HG03159 (cell line): Measurements from ENCODE around the gene EFNA5.

ENCODE experiments used
- ATAC-seq: cut with Tn5 transposase; IDR thresholded peaks from one replicate; pipeline ENCODE4 v1.9.1; 2021; ENCODE audit warnings: mild to moderate bottlenecking, moderate library complexity; ENCODE audit not compliant: unreplicated experiment

The EFNA5 gene

DNA sequence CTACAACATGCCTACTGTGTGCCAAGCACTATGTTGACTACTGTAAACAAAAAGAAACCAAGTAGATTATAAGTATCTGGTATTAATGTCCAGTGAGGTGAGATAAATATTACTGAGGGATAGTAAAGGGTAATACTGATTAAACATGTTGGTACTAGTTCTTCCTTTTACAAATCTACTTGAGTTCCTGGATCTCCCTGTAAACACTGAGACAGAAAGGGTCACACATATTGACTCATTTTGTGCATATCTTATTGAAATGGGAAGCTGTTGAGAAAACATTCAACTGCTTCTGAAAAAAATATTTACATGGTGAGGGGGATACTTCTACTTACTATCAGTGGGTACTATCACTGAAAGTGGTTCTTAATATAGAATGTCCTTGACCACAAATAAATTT, 24.3 kb downstream of the EFNA5 start:
- ATAC-seq = no peak

DNA sequence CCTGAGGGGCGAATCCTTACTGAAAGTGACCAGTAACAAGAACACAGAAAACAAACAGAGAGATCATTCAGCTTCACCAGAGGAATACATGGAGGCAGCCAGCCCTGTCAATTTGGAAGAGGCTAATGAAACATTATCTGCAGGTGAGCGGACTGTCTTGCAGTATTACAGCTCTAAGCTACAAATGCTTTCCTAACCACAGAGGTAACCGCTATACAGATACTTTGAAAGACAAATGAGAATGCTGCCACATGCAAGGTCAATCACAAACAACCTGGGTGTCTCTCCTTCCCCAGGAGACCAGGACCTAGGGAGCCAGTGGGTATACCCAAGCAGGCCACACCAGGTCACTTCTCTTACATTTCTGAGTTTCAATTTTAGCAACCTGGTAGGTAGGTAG, 30.2 kb downstream of the EFNA5 start:
- ATAC-seq = no peak

DNA sequence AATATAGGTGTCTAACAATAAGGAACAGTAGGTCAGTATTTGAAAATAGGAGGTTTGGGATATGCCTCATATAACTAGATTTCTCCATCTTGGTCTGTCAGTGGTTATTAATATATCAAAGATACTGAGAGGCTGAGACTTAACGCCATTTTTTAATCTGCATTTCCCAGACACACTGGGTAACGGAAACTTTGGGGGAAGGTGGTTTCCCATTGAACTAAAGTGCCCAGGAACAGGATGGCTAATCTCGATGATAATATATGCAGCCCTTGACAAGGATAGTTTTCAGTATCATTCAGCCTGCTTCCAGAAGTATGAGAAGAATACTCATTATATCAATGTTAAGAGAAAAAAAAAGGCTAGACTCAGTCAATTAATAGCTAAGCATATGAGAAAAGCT, 30.7 kb downstream of the EFNA5 start:
- ATAC-seq = no peak

DNA sequence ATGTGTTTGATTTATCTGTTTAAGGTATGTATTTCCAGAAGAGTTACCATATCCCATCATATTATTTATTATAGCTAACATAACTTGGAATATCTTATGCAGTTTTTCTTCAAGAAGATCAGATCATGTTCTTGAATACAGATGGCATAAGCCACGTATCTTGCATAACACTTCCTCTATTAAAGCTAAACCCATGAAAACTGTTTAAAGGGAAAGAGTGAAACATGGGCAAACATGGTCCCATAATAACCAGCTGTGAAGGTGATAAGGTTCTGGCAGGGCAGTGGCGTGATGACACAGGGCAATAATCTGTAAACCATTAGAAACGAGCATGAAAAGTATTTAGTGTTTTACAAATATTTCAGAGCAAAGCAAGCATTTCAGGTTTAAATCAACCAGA, 34.2 kb downstream of the EFNA5 start:
- ATAC-seq = no peak

DNA sequence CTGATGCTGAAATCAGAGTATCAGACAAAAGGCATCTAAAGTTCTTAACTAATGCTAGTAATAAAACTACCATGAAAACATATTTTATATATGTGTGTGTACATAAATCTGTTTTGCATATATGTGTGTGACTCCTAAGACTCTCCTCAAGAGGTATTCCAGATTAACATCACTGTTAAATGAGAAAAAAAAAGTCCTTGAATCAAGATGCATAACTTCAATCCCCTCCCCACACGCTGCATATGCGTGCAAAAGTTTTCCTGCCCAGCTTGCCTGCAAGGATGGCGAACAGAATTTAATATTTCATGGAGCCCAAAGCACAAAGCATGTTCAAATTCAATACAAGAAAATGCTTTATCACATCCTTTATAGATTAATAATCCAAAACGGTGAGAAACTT, 34.7 kb downstream of the EFNA5 start:
- no peak for ATAC-seq

DNA sequence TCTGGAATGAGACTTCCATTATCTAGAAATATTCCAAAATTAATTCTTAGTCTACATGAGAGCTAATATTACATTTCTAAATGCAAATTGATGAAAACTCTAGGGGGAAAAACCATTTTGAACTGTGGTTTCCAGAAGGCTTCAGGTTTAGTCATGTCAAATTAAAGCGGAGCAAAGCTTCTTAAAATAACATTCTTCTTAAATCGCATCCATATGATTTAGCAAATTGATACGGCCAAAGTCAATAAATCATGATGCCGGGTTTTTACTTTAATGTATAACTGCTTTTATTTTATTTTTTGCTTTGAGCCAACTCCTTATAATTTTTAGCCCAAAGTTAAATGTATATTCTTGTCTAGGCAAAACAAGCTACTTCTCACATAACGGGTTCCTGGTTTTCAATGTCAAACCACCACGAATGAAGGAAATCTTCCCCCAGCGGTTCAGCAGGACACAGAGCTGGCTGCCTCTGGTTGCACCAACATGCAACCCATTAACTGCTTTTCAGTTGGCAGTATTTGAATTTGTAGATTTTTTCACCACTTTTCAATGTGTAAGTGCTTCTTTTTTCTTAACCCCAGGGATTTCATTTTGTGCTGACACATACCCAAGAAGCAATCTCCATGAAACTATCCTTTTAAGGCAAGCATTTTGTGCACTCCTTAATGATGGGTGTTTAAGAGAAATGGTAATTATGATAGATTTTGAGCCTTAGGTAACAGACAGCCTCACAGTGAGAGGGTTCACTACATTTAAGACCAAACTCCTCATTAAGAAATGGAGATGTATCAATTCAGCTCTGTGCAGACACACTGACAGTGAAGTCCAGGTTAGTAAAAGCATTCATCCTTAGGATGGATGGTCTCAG, 35.5 kb downstream of the EFNA5 start:
- ATAC-seq = no peak

DNA sequence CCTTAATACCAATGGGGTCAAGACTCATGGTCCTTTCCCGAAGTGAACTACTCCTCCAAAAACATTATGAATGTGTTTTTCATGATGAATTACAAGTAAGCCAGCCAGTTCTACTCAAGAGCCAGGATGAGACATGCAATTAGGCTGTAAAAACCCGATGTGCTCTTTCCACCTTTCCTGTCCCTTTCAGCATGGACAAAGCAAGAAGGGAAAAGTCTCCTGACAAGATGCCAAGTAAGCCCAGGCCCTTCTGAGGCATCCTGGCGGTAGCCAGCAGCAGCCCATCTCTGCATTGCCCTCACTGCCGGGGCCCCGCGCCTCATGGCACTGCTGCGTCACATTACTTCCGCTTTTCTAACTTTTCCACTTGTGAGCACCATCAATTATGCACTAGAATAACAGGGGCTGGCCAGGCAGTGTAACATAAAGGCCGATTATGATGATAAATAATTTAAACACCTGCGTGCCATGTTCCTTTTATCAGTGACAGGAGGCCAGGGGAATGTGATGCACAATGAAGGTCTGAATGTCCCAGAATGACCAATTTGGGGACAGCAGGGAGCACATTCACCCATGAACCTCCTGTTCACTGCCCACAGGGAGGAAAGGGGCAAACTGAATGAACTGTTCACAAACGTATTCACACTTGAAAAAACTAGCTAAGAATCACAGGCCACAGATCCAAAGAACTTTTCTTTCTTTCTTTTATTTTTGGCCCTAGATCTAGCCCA, 37.4 kb downstream of the EFNA5 start:
- no peak for ATAC-seq

DNA sequence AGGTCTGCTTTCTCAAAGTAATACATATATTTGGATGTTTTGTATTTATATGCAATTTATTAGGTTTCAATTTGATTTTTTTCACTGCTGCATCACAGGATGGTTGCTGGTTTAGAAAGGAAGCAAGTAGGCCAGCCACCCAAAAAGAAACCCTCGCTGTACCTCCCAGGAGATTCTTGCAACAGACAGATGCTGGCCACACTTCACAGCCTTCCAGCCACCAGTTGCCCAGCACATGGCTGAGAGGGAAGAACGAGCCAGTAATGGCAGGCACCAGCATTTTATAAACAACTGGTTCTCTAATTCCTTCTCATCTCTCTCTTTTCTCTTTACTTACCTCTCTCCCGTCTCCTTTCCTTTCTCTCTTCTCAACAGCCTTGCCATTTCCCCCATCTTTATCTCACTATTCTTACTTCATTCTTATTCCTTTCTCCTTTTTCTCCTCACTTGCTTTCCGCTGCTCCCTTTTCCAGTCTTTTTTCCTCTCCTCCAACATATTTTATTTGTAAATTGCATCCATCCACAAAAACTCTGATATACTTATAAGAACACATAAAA, 38.9 kb downstream of the EFNA5 start:
- ATAC-seq = no peak

DNA sequence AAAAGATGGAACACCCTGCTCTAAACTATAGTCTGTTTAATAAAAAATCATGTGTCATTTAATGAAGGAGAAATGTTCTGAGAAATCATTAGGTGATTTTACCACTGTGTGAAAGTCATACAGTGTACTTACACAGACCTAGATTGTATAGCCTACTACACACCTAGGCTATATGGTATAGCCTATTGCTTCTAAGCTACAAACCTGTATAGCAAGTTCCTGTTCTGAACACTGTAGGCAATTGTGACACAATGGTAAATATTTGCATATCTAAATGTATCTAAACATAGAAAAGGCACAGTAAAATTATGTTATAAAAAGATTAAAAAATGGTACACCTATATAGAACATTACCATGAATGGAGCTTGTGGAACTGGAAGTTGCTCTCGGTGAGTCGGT, 40.6 kb downstream of the EFNA5 start:
- no peak for ATAC-seq

DNA sequence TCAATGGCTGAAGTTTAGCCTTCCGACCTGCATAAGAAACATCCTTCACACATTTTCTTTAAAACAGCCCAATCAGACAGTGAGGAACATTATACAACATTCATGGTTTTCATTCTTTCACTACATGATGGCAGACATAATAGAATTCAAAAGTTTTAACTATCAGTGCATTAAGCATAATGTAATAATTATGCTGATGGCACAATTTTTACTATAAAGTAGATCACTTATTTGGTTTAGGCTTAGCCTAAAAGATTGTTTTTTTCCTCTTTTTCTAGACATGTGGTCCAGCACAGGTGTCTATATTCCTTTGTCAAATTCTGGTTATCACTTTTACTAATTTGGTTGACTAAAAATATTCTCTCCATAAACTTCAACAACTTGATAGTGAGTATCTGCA, 46.5 kb downstream of the EFNA5 start:
- ATAC-seq = no peak

DNA sequence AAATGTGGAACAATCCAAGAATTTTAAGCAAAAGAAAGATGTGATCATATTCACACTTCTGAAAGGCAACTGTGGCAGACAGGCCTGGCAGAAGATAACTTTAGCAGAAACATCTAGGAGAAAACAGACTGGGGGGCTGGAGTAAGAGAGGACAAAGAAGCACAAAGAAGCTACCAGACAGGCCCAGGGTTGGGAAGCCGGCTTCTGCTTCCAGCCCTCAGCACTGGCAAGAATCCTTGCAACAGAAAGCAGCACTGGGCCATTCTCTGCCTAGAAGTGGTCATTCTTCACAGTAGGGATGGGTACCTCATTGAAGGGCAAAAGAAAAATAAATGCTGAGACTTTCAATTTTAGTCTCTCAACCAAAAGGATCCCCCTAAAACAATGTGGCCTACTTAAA, 49.6 kb downstream of the EFNA5 start:
- no peak for ATAC-seq

DNA sequence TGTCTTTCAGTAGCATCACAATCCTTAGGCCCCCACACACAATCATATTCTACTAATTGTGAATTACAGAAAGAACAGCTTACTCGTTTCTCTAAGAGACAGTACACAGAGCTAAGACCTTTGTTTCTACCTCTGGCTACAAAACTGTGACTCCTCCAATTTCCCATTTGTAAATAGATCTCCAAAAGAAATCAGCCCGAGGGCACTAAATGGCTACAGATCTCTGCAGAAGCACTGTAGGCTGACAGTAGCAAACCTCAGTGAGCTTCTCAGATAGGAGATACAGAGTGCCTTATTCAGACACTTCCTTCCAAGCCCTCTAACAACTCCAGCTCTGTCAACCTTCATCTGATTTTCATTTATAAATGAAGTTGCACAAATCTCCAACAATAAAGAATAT, 51.0 kb downstream of the EFNA5 start:
- no peak for ATAC-seq

DNA sequence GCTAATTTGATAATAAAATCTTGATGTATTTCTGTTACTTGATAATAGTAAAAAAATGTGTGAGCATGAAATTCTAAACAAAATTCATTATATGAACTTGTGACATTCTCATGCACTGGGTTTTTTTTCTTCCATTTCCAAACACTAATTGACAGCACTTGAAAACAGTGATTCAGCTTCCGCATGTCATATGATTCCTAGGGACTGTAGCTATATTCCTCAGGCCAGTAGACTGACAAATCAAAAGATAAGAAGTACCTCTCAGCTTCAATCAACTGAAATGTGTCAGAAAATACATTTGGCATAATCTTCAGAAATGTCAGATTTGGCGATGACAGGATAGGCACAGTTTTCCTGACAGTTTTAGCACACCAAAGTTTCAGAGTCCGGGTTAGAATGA, 52.5 kb downstream of the EFNA5 start:
- ATAC-seq = no peak

DNA sequence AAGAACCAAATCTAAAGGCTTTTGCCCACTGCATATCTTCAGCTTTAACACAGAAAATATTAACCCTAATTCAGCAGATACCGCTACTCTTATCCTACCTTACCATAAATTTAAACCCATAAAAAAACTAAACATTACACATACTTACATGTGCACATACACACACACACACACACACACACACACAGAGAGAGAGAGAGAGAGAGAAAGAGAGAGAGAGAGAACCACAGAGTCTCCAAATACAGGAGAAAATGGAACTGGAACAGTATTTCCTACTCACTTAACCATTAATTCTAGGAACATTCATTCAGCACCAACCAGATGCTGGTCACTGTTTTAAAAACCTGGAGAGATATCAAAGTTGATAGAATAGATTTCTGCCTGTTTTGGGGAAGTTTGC, 53.7 kb downstream of the EFNA5 start:
- no peak for ATAC-seq

DNA sequence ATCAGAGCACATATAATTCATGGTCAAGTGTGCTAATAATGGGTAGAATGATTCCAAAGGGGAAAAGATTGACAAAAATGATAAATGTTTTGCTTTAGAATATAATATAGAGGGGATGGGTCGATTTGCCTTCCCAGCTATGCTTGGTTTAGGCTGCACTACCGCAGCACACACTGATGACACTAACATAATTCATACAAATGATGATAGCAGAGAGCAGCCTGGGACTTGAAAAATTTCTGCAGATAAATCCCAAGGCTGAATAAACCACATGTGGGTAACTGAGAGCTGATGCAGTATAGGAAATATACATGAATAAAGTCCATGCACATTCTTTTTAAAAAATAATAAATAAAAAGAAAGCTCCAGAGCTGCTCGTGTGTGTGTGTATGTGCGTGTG, 54.5 kb downstream of the EFNA5 start:
- ATAC-seq = no peak

DNA sequence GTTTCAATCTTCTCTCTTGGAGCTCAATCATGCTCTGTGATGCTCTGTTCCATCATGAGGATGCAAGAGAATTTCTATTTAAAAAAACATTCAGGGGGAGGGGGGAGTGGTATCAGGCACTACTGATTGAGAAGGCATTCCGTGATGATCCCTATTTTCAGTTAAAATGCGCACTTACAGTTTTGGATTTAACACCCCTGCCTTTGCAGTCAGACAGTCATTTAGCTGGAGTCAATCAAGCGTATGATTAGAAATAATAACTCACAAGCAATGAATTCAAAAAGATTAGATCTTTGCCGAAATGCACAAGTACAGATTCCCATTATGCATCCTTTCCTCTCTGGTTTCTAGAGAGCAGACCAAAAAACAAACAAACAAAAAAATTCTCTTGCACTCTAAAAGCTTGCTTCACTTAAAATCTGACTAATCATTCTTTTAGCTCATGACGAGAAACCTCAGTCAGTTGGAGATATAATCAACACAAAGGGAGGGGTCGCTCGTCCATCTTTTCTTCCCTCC, 55.4 kb downstream of the EFNA5 start:
- ATAC-seq = no peak

DNA sequence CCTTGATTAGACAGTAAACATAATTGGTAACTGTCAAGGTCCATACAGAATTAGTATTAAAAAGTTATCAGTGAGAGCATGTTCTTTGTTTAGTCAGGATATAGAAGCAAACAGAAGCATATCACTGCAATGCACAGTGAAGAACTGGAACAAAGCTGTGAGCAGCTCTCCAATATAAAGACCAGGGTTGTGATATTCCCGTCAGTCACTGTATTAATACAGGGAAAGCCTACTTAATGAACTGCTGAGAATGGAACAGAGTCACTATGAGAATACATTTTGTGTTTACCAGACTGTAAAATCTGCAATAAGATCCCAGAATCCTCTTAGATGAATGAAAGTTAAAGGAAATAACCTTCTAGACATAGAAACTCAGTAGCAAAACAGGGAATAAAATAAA, 58.2 kb downstream of the EFNA5 start:
- ATAC-seq = no peak

DNA sequence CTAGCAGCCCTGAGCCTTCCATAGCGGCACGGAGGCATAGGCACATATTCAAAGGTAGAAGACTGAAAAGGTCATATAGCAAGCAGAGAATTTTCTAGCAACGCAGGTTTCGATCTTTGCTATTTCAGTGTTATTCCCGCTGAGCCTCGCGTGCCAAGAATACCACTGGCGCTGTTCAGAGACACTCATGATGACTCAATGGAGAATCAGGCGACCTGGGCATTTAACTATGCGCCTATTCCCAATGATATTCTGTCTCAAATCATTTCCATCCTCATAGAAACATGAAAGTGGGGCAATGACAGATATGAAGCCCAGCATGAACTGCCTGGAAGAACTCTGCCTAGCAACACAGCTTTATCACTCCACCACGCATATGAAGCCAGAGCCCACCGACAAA, 59.9 kb downstream of the EFNA5 start:
- ATAC-seq = no peak

DNA sequence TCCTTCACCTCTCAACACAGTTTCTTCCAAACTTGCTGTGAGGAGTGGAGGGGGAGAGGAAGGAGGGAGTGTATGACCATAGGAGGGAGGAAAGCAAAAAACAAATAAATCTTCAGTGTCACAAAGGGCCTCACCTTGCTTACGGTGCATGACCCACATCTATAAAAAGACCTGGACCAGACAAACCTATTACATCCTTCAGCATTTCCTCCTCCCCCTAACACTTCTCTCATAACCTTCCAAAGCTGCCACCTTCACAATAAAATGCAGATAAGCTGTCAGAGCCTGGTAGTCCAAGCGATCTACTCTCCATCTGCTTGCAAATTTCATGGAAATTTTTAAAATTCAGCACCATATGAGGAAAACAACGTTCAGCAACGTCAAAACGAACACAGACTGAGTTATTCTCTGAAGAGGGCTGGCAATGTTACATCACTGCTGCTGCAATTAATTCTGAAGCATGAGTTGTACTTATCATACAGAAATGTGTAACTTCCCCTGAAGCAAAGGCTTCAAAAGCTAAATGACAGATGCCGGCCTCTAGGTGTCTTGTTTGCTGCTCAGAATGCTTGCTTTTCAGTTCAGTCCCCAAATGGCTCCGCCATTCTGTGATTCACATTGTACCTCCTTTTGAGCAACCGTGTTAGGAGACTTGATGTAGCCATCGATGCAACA, 62.9 kb downstream of the EFNA5 start:
- ATAC-seq = no peak

DNA sequence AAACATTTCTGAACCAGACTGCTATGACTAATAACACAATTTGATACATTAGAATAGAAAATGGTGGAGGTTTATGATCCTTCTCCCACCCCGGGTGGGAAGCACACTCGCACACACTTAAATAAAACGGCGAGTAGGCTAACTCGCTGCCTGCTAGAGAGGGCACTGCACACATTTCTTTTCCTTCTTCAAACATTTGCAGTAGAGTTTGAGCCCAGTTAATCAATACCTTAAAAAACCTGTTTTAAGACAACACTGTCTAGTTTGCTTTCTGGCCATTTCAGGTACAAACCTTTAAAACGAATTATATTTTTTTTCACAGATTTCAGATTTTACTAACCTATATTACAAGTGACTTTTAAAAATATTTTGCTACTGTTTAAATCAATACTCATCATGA, 63.5 kb downstream of the EFNA5 start:
- ATAC-seq = no peak

DNA sequence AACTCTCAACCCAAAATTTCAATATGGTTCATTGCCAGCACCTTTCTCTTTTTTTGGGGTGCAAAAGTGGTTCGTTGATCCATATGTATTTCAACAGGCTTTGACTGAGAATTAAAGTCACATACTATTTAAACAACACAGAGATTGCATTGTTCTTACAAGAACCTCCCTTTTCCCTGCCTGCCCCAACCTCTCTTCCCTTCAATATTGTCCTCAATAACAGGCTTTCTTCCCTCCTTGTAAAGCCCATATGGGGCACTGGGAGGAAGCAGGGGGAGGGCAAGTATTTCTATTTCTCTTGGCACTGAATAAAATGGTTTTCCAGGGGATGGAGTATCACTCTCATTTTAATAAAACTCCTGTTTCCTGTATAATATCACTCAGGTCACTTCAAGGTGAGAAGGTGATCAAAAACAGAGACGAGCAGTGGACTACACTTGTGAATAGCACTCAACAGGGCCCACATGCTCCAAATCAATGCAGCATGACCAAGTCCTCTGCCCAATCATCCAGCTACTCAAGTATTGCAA, 65.1 kb downstream of the EFNA5 start:
- ATAC-seq = no peak
